ENCODE measurements around the gene C2. TPM values are rescaled to one million over a fixed set of nuclear protein-coding genes. Genes with fewer than 3 reads are reported as not detected.

C2 gene
- total and polyA plus RNA-seq, 2 experiments from 2014 or later, result 1.4 to 2.1 TPM

DNA sequence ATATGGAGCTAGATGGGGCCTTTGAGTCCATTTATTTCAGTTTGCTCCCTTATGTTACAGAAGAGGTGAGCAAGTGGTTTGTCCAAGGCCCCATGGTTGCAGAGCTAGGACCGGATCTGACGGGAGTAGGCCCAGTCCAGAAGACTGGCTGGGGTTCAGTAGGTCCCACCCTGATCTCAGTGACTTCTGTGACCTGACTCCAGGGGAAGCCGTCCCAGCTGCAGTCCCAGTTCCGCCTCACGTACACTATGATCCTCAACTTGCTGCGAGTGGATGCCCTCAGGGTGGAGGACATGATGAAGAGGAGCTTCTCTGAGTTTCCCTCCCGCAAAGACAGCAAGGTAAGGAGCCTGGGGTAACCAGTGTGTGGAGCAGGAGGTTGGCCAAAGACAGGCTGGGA, 39.0 kb downstream of the C2 start:
- in situ Hi-C loops (cut with MboI), result no loop called here
- Histone ChIP-seq H4K20me1 (ENCODE audit: insufficient read depth) (no peaks in the 10 kb centered on the region), H3K9me2 (ENCODE audit: insufficient read depth) (no peaks in the 10 kb centered on the region), H3K4me1 (ENCODE audit: insufficient read depth) (peaks cover 9% of the 10 kb centered on the region), H3K79me2 (ENCODE audit: insufficient read depth) (peaks cover 36% of the 10 kb centered on the region), H3K27me3 (replicated peaks; ENCODE audit: insufficient read depth) (no peaks in the 10 kb centered on the region), H3K36me3 (ENCODE audit: low read depth) (peaks cover 22% of the 10 kb centered on the region; the same call in 1 of the 2 replicates), H3F3A (ENCODE audit: insufficient read depth) (peaks cover 14% of the 10 kb centered on the region; the same call in 1 of the 2 replicates), H2AFZ (no peak overlapping the region), H3K4me2 (ENCODE audit: unreplicated experiment) (no peak overlapping the region), H3K27ac (no peak overlapping the region), H3K9ac (no peak overlapping the region), H3K9me3 (ENCODE audit: low read depth) (no peaks in the 10 kb centered on the region), H3K4me3 (no peak overlapping the region)
- TF ChIP-seq EZH2phosphoT487 (IDR thresholded peaks at IDR 0.05; ENCODE audit: insufficient read depth, low read depth), result no peak
- no peak for TF ChIP-seq EZH2 (IDR thresholded peaks at IDR 0.05; ENCODE audit: insufficient read depth, poor library complexity, severe bottlenecking)
- DNase-seq, result no peak
- WGBS, 2 experiments (ENCODE audit: low coverage in 1 of 2, low lambda C conversion rate in 2 of 2, missing lambda C conversion rate in 2 of 2), result 82 to 87% methylated on average over 7 of the region's 7 CpGs

DNA sequence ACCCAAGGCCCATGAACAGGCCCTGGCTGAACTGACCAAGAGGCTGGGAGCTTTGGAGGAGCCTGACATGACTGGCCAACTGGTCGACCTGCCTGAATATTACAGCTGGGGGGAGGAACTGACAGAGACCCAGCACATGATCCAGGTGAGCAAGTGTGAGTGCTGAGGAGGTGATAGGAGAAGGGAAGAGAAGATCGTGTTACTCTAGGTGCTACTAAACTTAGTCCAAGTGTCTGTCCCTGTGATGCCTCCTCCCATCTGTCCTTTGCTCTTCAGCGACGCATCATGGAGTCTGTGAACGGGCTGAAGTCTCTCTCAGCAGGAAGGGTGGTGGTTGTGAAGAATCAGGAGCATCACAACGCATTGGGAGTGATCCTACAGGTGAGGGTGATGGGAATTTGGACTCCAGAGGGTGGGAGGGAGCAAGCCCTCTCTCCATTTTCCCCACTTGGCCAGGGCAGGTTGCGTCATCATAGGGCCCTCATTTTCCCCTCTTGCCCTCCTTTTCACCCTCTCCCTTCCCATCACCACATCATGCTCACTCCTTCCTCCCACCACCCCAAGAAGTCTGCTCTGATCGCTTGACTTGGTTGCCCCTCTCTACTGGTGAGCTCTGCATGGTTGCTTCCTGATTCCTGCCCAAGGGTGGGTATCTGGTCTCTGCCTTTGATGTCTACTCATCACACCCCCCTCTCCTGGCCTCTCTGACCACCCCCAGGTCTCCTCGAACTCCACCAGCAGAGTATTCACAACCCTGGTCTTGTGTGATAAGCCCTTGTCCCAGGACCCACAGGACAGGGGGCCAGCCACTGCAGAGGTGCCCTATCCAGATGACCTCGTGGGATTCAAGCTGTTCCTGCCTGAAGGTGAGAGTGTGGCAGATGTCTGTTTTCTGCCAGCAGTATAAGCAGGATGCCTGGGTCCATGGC, 39.7 kb downstream of the C2 start:
- Histone ChIP-seq H3K27ac (no peak overlapping the region), H3K9ac (no peak overlapping the region), H3K4me2 (ENCODE audit: unreplicated experiment) (no peak overlapping the region), H3K4me3 (no peak overlapping the region), H3K9me2 (ENCODE audit: insufficient read depth) (no peaks in the 10 kb centered on the region), H3K4me1 (ENCODE audit: insufficient read depth) (peaks cover 9% of the 10 kb centered on the region), H3K27me3 (replicated peaks; ENCODE audit: insufficient read depth) (no peaks in the 10 kb centered on the region), H4K20me1 (ENCODE audit: insufficient read depth) (no peaks in the 10 kb centered on the region), H2AFZ (no peak overlapping the region), H3K36me3 (ENCODE audit: low read depth) (peaks cover 22% of the 10 kb centered on the region; the same call in 1 of the 2 replicates), H3K9me3 (ENCODE audit: low read depth) (no peaks in the 10 kb centered on the region), H3K79me2 (ENCODE audit: insufficient read depth) (peaks cover 29% of the 10 kb centered on the region), H3F3A (ENCODE audit: insufficient read depth) (peaks cover 14% of the 10 kb centered on the region; the same call in 1 of the 2 replicates)
- in situ Hi-C loops (cut with MboI), result no loop called here
- no peak for TF ChIP-seq EZH2 (IDR thresholded peaks at IDR 0.05; ENCODE audit: insufficient read depth, poor library complexity, severe bottlenecking)
- no peak for TF ChIP-seq EZH2phosphoT487 (IDR thresholded peaks at IDR 0.05; ENCODE audit: insufficient read depth, low read depth)
- 81 to 84% methylated on average over 10 of the region's 10 CpGs for WGBS, 2 experiments (ENCODE audit: low coverage in 1 of 2, low lambda C conversion rate in 2 of 2, missing lambda C conversion rate in 2 of 2)
- no peak for DNase-seq

DNA sequence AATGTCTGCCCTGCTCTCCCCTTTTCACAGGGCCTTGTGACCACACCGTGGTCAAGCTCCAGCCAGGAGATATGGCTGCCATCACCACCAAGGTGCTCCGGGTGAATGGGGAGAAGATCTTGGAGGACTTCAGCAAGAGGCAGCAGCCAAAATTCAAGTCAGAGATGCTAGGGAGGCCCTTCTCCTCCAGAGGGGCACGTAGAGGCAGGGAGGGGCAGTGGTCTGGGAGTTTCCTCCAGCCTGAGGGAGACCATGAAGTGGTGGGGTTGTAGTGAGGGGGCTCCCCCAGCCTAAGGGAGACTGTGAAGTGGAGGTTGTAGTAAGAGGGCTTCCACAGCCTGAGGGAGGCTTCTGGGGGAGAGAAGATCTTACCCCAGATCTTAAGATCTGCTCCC, 40.4 kb downstream of the C2 start:
- Histone ChIP-seq H3K36me3 (ENCODE audit: low read depth) (peaks cover 22% of the 10 kb centered on the region; the same call in 1 of the 2 replicates), H3K9me2 (ENCODE audit: insufficient read depth) (no peaks in the 10 kb centered on the region), H3K4me2 (ENCODE audit: unreplicated experiment) (no peak overlapping the region), H3K9ac (no peak overlapping the region), H3K27me3 (replicated peaks; ENCODE audit: insufficient read depth) (no peaks in the 10 kb centered on the region), H3K27ac (no peak overlapping the region), H3K4me1 (ENCODE audit: insufficient read depth) (peaks cover 9% of the 10 kb centered on the region), H2AFZ (no peak overlapping the region), H3F3A (ENCODE audit: insufficient read depth) (peaks cover 18% of the 10 kb centered on the region), H3K79me2 (ENCODE audit: insufficient read depth) (peaks cover 33% of the 10 kb centered on the region), H3K4me3 (no peak overlapping the region), H4K20me1 (ENCODE audit: insufficient read depth) (no peaks in the 10 kb centered on the region), H3K9me3 (ENCODE audit: low read depth) (no peaks in the 10 kb centered on the region)
- in situ Hi-C loops (cut with MboI), result no loop called here
- WGBS, 2 experiments (ENCODE audit: low coverage in 1 of 2, low lambda C conversion rate in 2 of 2, missing lambda C conversion rate in 2 of 2), result 55 to 59% methylated on average over 3 of the region's 3 CpGs
- no peak for TF ChIP-seq EZH2phosphoT487 (IDR thresholded peaks at IDR 0.05; ENCODE audit: insufficient read depth, low read depth)
- TF ChIP-seq EZH2 (IDR thresholded peaks at IDR 0.05; ENCODE audit: insufficient read depth, poor library complexity, severe bottlenecking), result no peak
- no peak for DNase-seq

- no peaks in the 10 kb centered on the region for H4K20me1 ChIP-seq (ENCODE audit: insufficient read depth)
- H3K79me2 ChIP-seq (ENCODE audit: insufficient read depth), result peaks cover 37% of the 10 kb centered on the region
- in situ Hi-C loops (cut with MboI), result no loop called here
- peaks cover 22% of the 10 kb centered on the region; the same call in 1 of the 2 replicates for H3K36me3 ChIP-seq (ENCODE audit: low read depth)
- no peak overlapping the region for H3K4me2 ChIP-seq (ENCODE audit: unreplicated experiment)
- no peak overlapping the region for H2AFZ ChIP-seq
- H3K9ac ChIP-seq, result no peak overlapping the region
- H3K27me3 ChIP-seq (replicated peaks; ENCODE audit: insufficient read depth), result no peaks in the 10 kb centered on the region
- H3F3A ChIP-seq (ENCODE audit: insufficient read depth), result peaks cover 20% of the 10 kb centered on the region
- no peaks in the 10 kb centered on the region for H3K9me2 ChIP-seq (ENCODE audit: insufficient read depth)
- peaks cover 11% of the 10 kb centered on the region for H3K4me1 ChIP-seq (ENCODE audit: insufficient read depth)
- no peak for DNase-seq
- TF ChIP-seq EZH2 (IDR thresholded peaks at IDR 0.05; ENCODE audit: insufficient read depth, poor library complexity, severe bottlenecking) (no peak), EZH2phosphoT487 (IDR thresholded peaks at IDR 0.05; ENCODE audit: insufficient read depth, low read depth) (no peak)
- no peaks in the 10 kb centered on the region for H3K9me3 ChIP-seq (ENCODE audit: low read depth)
- H3K27ac ChIP-seq, result no peak overlapping the region
- no peak overlapping the region for H3K4me3 ChIP-seq
- WGBS, 2 experiments (ENCODE audit: low coverage in 1 of 2, low lambda C conversion rate in 2 of 2, missing lambda C conversion rate in 2 of 2), result 84 to 88% methylated on average over 11 of the region's 11 CpGs
These were observed 40.8 kb downstream of the C2 start for GRCh38 chr6:31968326-31968725.
